Activated CD4-positive, alpha-beta T cell treated with anti-CD3 and anti-CD28 coated beads, Interleukin-2, amount 10 ng/mL, durations not matched to agents 24 days and 14 days (primary cell): ENCODE results near the gene TP53BP1. TPM values are rescaled to one million over a fixed set of nuclear protein-coding genes. Genes with fewer than 3 reads are reported as not detected.

Source experiments
- DNase-seq: peaks from one replicate; pipeline ENCODE4 v3.0.0; 2022
- H3K27ac Mint-ChIP-seq: one replicate; pipeline ENCODE4 v1.8.0; 2022; ENCODE audit warnings: mild to moderate bottlenecking, mixed read lengths
- H3K27me3 Mint-ChIP-seq: one replicate; pipeline ENCODE4 v1.8.0; 2022; ENCODE audit warnings: mixed read lengths
- H3K36me3 Mint-ChIP-seq: one replicate; pipeline ENCODE4 v1.8.0; 2022; ENCODE audit warnings: low read depth, mild to moderate bottlenecking, mixed read lengths
- H3K4me1 Mint-ChIP-seq: one replicate; pipeline ENCODE4 v1.8.0; 2021; ENCODE audit warnings: mixed read lengths
- H3K4me3 Mint-ChIP-seq: one replicate; pipeline ENCODE4 v1.8.0; 2022; ENCODE audit warnings: mild to moderate bottlenecking, moderate library complexity, mixed read lengths
- H3K9me3 Mint-ChIP-seq: one replicate; pipeline ENCODE4 v1.8.0; 2021; ENCODE audit warnings: mixed read lengths
- intact Hi-C: fragments of 100-400 bp; cut with micrococcal nuclease; formaldehyde crosslinking; loops from one replicate; pipeline ENCODE4 v1.15.1; 2023
- total RNA-seq: library from RNA; stranded (reverse); gene quantifications from 2 replicates; pipeline ENCODE4 v1.2.3, GENCODE V29; 2022

TP53BP1 gene
- total RNA-seq, 1 donor from 2014 or later, result 38.7 TPM

- Mint-ChIP-seq H3K4me1 (peaks cover 78% of the 10 kb centered on the region), H3K27ac (peak overlapping the region; percentile 36), H3K27me3 (peaks cover 15% of the 10 kb centered on the region), H3K4me3 (peak overlapping the region; percentile 66), H3K9me3 (no peaks in the 10 kb centered on the region), H3K36me3 (peaks cover 8% of the 10 kb centered on the region)
- intact Hi-C loops, result loop anchor here (5.0 kb wide), 1 partner anchor 233 kb away; the partner anchor contains the start of gene PDIA3
- DNase-seq, result peak; percentile 81
Observed at GRCh38 chr15:43514241-43515057, 21.5 kb upstream of the TP53BP1 start.

- Mint-ChIP-seq H3K27ac (peak overlapping the region; percentile 36), H3K9me3 (no peaks in the 10 kb centered on the region), H3K4me1 (peaks cover 73% of the 10 kb centered on the region), H3K27me3 (peaks cover 13% of the 10 kb centered on the region), H3K4me3 (peak overlapping the region; percentile 66), H3K36me3 (peaks cover 8% of the 10 kb centered on the region)
- no peak for DNase-seq
- intact Hi-C loops, result loop anchor here (5.0 kb wide), 1 partner anchor 234 kb away; the partner anchor contains the start of gene PDIA3
Observed at GRCh38 chr15:43513550-43513949, 20.6 kb upstream of the TP53BP1 start.

GRCh38 chr15:43511012-43511885 lies 18.3 kb upstream of the TP53BP1 start:
- H3K4me1 Mint-ChIP-seq, result peaks cover 57% of the 10 kb centered on the region
- intact Hi-C loops, result loop anchor here (5.0 kb wide), 1 partner anchor 236 kb away; the partner anchor contains the start of gene PDIA3

GRCh38 chr15:43510200-43511011 lies 17.4 kb upstream of the TP53BP1 start:
- peaks cover 3% of the 10 kb centered on the region for H3K36me3 Mint-ChIP-seq
- H3K27me3 Mint-ChIP-seq, result no peaks in the 10 kb centered on the region
- DNase-seq, result peak; percentile 99
- H3K4me1 Mint-ChIP-seq, result peaks cover 48% of the 10 kb centered on the region
- H3K27ac Mint-ChIP-seq, result peak overlapping the region; percentile 89
- intact Hi-C loops, result loop anchor here (1.0 to 5.0 kb wide), 3 partner anchors 17 to 237 kb away; partner anchors contain the start of genes PDIA3 and TP53BP1
- no peaks in the 10 kb centered on the region for H3K9me3 Mint-ChIP-seq
- H3K4me3 Mint-ChIP-seq, result peak overlapping the region; percentile 89

More at GRCh38 chr15:43511012-43511885, 18.3 kb upstream of the TP53BP1 start:
- Mint-ChIP-seq H3K27ac (peak overlapping the region; percentile 89), H3K27me3 (no peaks in the 10 kb centered on the region), H3K4me3 (peak overlapping the region; percentile 89), H3K9me3 (no peaks in the 10 kb centered on the region), H3K36me3 (peaks cover 3% of the 10 kb centered on the region)
- peak; percentile 80 for DNase-seq

GRCh38 chr15:43509660-43510199 lies 16.8 kb upstream of the TP53BP1 start:
- H3K27ac Mint-ChIP-seq, result peak overlapping the region; percentile 89
- H3K27me3 Mint-ChIP-seq, result no peaks in the 10 kb centered on the region

GRCh38 chr15:43508991-43509659 lies 16.2 kb upstream of the TP53BP1 start:
- H3K9me3 Mint-ChIP-seq, result no peaks in the 10 kb centered on the region
- H3K4me1 Mint-ChIP-seq, result peaks cover 39% of the 10 kb centered on the region
- H3K4me3 Mint-ChIP-seq, result peak overlapping the region; percentile 89
- peak overlapping the region; percentile 89 for H3K27ac Mint-ChIP-seq
- intact Hi-C loops, result no loop called here
- peaks cover 3% of the 10 kb centered on the region for H3K36me3 Mint-ChIP-seq
- no peak for DNase-seq
- peaks cover 3% of the 10 kb centered on the region for H3K27me3 Mint-ChIP-seq

More at GRCh38 chr15:43509660-43510199, 16.8 kb upstream of the TP53BP1 start:
- H3K4me3 Mint-ChIP-seq, result peak overlapping the region; percentile 89
- no peaks in the 10 kb centered on the region for H3K9me3 Mint-ChIP-seq
- intact Hi-C loops, result loop anchor here (1.0 to 5.0 kb wide), 3 partner anchors 16 to 238 kb away; partner anchors contain the start of genes PDIA3 and TP53BP1
- H3K36me3 Mint-ChIP-seq, result peaks cover 3% of the 10 kb centered on the region
- peaks cover 45% of the 10 kb centered on the region for H3K4me1 Mint-ChIP-seq
- no peak for DNase-seq

GRCh38 chr15:43508421-43508820 lies 15.5 kb upstream of the TP53BP1 start:
- H3K27me3 Mint-ChIP-seq, result peaks cover 3% of the 10 kb centered on the region
- no peak overlapping the region for H3K27ac Mint-ChIP-seq
- peak overlapping the region; percentile 31 for H3K4me3 Mint-ChIP-seq

GRCh38 chr15:43505738-43506137 lies 12.8 kb upstream of the TP53BP1 start:
- DNase-seq, result no peak
- H3K27me3 Mint-ChIP-seq, result peaks cover 3% of the 10 kb centered on the region
- H3K27ac Mint-ChIP-seq, result no peak overlapping the region
- H3K4me3 Mint-ChIP-seq, result no peak overlapping the region
- intact Hi-C loops, result no loop called here
- no peaks in the 10 kb centered on the region for H3K9me3 Mint-ChIP-seq
- no peaks in the 10 kb centered on the region for H3K36me3 Mint-ChIP-seq
- H3K4me1 Mint-ChIP-seq, result peaks cover 10% of the 10 kb centered on the region

More at GRCh38 chr15:43508421-43508820, 15.5 kb upstream of the TP53BP1 start:
- Mint-ChIP-seq H3K36me3 (peaks cover 3% of the 10 kb centered on the region), H3K4me1 (peaks cover 32% of the 10 kb centered on the region), H3K9me3 (no peaks in the 10 kb centered on the region)
- intact Hi-C loops, result no loop called here
- DNase-seq, result no peak

- Mint-ChIP-seq H3K27me3 (peaks cover 3% of the 10 kb centered on the region), H3K4me1 (no peaks in the 10 kb centered on the region), H3K9me3 (no peaks in the 10 kb centered on the region), H3K36me3 (peaks cover 1% of the 10 kb centered on the region), H3K27ac (no peak overlapping the region), H3K4me3 (no peak overlapping the region)
- intact Hi-C loops, result no loop called here
- DNase-seq, result no peak
Observed at GRCh38 chr15:43499635-43500034, 6.7 kb upstream of the TP53BP1 start.

GRCh38 chr15:43498990-43499389 lies 6.0 kb upstream of the TP53BP1 start:
- Mint-ChIP-seq H3K27ac (no peak overlapping the region), H3K9me3 (no peaks in the 10 kb centered on the region), H3K4me3 (no peak overlapping the region), H3K27me3 (no peaks in the 10 kb centered on the region), H3K36me3 (peaks cover 1% of the 10 kb centered on the region), H3K4me1 (no peaks in the 10 kb centered on the region)
- DNase-seq, result no peak
- intact Hi-C loops, result no loop called here

GRCh38 chr15:43493703-43494472 lies 932 bp upstream of the TP53BP1 start:
- intact Hi-C loops, result loop anchor here (1.0 kb wide), 1 partner anchor 16 kb away; no protein-coding TSS in a partner anchor
- peak overlapping the region; percentile 91 for H3K4me3 Mint-ChIP-seq
- no peaks in the 10 kb centered on the region for H3K27me3 Mint-ChIP-seq
- H3K4me1 Mint-ChIP-seq, result peaks cover 24% of the 10 kb centered on the region
- peak overlapping the region; percentile 98 for H3K27ac Mint-ChIP-seq
- peaks cover 25% of the 10 kb centered on the region for H3K36me3 Mint-ChIP-seq
- H3K9me3 Mint-ChIP-seq, result no peaks in the 10 kb centered on the region
- no peak for DNase-seq

- Mint-ChIP-seq H3K27ac (peak overlapping the region; percentile 98), H3K27me3 (no peaks in the 10 kb centered on the region), H3K4me3 (peak overlapping the region; percentile 91), H3K36me3 (peaks cover 29% of the 10 kb centered on the region), H3K4me1 (peaks cover 26% of the 10 kb centered on the region), H3K9me3 (no peaks in the 10 kb centered on the region)
- intact Hi-C loops, result no loop called here
- DNase-seq, result no peak
Observed at GRCh38 chr15:43492266-43492665, 690 bp downstream of the TP53BP1 start.
